AG10803 (cell line): ENCODE measurements around the gene APH1A.
"Not testable (repeated sequence)": the region's sequence is repeated elsewhere in the genome, so short reads cannot be mapped to it uniquely, and the experiment has no call there.

Experiments used
- DNase-seq: peaks from one replicate; pipeline ENCODE4 v3.0.0; 2010; ENCODE audit warnings: low read depth
- H3K4me3 ChIP-seq: 2 replicates; pipeline ENCODE4 v1.5.1; 2011; ENCODE audit warnings: mild to moderate bottlenecking, low read length, control low read depth
- TF ChIP-seq, protein P1 (sequence below): conservative IDR thresholded peaks from 2 replicates; pipeline ENCODE4 v1.5.1; 2011; ENCODE audit warnings: mild to moderate bottlenecking, low read length, control low read depth, inconsistent platforms

APH1A gene

DNA sequence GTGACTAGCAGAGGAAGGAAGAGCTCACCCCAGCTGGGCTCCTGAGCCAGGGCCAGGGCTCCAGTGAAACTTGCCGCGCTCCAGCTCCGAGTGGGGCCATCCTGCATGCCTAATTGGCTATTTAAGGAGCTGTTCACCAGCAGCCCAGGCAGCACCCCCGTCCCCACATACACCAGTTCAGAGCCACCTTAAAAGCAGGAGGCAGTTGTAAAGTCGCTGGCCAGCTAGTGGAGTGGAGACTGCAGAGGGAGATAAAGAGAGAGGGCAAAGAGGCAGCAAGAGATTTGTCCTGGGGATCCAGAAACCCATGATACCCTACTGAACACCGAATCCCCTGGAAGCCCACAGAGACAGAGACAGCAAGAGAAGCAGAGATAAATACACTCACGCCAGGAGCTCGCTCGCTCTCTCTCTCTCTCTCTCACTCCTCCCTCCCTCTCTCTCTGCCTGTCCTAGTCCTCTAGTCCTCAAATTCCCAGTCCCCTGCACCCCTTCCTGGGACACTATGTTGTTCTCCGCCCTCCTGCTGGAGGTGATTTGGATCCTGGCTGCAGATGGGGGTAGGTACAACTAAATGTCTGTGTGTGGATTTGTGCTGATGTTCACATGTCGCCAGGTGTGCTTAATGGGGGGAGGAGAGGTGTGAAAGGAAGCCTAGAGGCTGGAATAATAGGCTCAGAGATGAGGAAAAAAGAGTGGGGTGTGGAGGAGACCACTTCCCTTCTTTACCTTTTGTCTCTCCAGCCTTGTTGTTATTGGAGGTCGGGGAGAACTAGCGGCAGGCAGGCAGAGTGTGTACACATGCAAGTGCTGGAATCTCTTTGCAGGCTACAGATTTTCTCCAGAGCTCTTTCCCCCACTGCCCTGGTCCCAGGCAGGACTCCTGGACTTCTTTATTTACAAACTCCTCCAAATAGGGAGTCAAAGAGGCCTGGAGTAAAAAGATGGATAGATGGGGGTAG, 10.9 kb downstream of the APH1A start, which contains the start of gene CA14:
Gene CA14 (plus strand): TSS at position 151 of the 962 bp plus-strand sequence. CDS start 355 bp downstream, at position 506.
- no peak within 1 kb of the TSS for H3K4me3 ChIP-seq
- TF ChIP-seq, protein P1, sequence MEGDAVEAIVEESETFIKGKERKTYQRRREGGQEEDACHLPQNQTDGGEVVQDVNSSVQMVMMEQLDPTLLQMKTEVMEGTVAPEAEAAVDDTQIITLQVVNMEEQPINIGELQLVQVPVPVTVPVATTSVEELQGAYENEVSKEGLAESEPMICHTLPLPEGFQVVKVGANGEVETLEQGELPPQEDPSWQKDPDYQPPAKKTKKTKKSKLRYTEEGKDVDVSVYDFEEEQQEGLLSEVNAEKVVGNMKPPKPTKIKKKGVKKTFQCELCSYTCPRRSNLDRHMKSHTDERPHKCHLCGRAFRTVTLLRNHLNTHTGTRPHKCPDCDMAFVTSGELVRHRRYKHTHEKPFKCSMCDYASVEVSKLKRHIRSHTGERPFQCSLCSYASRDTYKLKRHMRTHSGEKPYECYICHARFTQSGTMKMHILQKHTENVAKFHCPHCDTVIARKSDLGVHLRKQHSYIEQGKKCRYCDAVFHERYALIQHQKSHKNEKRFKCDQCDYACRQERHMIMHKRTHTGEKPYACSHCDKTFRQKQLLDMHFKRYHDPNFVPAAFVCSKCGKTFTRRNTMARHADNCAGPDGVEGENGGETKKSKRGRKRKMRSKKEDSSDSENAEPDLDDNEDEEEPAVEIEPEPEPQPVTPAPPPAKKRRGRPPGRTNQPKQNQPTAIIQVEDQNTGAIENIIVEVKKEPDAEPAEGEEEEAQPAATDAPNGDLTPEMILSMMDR: no peak
- DNase-seq: no peak

DNA sequence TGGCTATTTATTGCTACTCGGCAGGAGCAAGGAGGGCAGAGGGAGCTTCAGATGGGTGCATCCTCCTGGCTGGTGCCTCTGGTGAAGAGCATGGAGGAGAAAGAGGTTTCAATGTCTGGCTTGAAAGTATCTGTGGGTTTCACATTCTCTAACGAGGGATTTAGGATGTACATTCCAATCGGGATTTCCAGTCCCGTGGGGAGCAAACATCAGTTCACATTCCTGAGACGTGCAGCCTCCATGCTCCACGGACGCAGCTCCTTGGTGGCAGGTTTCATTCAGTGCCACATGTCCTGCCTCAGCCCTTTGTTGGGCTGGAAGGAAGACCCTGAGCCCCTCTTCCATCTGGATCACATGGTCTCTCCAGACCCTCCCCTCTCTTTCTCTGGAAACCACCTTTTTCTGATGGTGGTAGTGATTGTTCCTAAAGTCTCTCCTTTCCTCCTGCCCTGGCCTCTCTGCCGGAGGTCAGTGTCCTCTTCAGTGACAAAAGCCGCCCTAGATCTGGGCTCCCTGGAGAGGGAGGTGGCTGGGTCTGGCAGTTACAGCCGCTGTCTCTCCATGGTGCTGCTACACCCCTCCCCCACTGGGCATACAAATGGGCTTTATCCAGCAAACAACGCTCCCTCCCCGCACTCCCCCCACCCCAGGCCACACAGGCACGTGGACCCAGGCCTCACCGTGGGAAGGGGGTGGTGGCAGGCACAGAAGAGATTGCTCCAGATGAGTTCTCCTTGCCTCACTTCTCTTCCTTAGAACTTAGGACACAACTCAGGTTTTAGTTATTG, 12.1 kb downstream of the APH1A start:
- peak overlapping the region; percentile 28 for H3K4me3 ChIP-seq
- DNase-seq: peak; percentile 53
- TF ChIP-seq, protein P1: no peak

DNA sequence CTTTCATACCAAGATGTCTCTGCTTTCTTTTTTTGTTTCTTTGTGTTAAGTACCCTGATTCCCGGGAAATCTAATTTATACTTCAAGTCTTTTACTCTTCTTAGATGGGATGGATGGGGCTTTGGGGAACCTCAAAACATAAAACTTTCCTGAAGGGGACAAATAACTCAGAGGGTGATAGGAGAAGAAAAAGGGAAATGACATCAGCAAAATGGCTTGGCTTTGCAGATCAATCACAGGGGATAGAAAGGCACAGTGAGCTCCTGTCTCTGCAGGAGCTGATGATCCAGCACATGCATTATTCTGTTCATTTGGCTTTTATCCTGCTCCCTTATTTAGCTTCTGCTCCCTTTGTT, 12.6 kb downstream of the APH1A start:
- TF ChIP-seq, protein P1: no peak
- H3K4me3 ChIP-seq: peak overlapping the region; percentile 28
- no peak for DNase-seq

DNA sequence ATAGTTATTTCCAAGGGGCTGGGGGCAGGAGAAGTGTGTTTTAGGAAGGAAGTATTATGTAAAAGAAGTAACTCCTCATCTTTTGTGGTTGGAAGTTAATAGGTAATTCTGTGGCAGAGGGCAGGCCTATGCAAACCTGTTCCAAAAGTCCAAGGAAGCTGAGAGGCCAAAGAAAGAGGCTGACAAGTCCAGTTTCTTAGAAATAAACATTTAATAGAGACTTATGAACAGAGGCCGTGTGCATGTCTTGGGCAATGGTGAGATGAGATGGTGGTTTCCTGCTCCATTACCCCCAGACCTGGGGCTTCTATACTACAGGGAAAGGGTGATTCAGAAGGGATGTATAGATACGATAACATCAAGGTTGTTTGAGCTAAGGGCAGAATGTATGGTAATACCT, 18.9 kb downstream of the APH1A start:
- H3K4me3 ChIP-seq: no peak overlapping the region
- TF ChIP-seq, protein P1: no peak
- no peak for DNase-seq

DNA sequence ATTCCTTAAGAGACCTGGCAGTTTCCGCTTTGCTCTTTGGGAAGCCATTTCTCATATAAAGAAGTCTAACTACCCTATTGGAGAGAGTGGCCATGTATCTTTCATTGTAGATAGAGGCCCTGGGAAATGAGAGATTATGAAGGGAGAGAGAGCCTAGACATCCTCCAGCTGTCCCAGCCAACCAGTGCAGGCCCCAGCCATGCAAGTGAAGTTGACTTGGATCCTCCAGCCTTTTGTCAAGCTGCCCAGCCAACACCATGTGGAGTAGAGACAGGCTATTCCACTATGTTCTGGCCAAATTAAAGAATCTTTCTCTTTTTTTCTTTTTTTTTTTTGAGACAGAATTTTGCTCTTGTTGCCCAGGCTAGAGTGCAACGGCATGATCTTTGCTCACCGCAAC, 25.8 kb downstream of the APH1A start:
- DNase-seq: no peak
- TF ChIP-seq, protein P1: no peak
- no peak overlapping the region for H3K4me3 ChIP-seq

DNA sequence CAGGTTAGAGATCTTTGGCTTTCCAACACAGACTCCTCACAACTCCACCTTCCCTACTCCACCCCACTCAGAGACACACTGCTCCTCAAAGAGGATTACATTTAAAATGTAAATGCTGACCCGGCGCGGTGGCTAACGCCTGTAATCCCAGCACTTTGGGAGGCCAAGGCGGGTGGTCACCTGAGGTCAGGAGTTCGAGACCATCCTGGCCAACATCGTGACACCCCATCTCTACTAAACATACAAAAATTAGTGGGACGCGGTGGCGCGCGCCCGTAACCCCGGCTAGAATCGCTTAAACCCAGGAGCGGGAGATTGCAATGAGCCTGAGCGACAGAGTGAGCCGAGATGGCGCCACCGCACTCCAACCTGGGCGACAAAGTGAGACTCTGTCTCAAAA, 31.1 kb downstream of the APH1A start:
- H3K4me3 ChIP-seq: no peak overlapping the region
- TF ChIP-seq, protein P1: no peak
- DNase-seq: no peak

DNA sequence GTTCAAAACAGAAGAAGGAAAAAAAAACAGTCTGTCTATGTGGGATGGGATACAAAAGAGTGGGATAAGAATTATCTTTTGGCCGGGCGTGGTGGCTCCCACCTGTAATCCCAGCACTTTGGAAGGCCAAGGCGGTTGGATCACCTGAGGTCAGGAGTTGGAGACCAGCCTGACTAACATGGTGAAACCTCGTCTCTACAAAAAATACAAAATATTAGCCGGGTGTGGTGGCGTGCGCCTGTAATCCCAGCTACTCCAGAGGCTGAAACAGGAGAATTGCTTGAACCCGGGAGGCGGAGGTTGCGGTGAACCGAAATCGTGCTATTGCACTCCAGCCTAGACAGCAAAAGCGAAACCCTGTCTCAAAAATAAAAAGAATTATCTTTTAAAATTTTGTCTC, 31.6 kb downstream of the APH1A start:
- not testable (repeated sequence) for DNase-seq, H3K4me3 ChIP-seq
